ENCODE measurements around the gene SYNM.

Gene SYNM

DNA sequence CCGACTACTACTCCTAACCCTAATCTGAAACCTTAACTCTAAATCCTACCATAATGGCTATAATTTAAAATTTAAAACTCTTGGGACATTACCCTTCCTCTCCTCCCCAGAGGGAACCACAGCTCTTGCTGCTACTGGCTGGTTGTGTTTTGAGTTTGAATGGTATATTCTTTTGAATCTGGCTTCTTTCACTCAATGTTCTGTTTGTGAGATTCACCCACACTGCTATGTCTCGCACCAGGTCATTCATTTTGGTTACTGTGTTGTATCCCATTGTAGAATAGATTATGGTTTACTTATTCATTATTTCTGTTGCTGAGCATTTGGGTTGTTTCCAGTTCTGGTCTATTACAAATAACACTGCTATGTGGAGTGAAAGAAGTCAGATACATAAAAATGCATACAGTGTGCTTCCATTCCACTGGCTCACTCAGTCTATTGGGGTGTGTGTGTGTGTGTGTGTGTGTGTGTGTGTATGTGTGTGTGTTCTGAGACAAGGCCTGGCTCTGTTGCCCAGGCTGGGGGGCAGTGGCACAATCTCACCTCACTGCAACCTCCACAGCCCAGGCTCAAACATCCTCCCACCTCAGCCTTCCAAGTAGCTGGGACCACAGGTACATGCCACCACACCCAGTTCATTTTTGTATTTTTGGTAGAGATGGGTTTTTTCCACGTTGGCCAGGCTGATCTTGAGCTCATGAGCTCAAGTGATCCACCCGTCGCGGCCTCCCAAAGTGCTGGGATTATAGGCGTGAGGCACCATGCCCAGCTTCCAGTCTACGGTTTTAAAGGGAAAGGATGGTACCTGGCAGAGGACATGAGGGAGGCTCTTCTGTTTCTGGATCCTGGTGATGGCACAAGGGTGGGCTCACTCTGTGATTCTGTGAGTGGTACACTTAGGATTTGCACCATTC lies 19.2 kb upstream of the SYNM start:
- no peak for DNase-seq

DNA sequence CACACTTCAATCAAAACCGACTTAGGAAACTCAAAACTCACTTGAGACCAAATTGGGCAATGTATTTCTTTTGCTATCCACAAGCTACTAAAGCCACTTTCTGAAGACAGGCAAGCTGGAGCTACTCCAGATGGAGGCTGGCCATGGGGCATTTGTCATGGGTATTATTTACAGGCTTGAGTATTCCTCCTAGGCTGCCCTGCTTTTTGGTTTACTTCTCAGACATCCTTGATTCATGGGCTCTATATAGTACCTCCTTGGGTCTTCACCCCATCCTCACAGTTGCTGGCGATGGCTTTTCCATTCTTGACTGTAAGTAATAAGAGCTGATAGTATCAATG lies 18.6 kb upstream of the SYNM start:
- DNase-seq: no peak

DNA sequence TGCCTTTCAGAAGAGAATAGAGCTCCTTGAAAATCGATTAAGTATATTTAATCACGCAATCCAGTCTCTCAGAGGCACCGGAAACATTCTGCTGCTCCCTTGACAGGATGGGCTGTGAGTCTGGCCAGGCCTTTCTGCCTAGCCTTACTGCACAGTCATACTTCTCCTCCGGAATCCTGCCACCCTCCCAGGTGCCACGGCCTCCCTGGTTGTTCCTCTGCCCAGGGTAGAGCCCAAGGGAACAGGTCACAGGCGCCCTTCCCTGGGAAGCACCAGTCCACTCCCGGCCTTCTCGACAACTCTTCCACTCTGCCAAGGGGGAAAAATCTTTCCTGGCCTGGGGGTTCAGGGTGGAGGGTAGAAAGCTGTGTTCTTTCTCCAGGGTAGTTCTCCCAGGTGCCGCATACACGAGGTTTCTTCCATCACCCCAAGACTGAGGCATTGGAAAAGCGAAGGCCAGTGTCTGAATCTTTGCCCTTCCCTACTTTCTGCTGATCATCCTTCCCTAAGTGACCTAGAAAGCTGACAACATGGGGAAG lies 17.4 kb upstream of the SYNM start:
- no peak for DNase-seq

DNA sequence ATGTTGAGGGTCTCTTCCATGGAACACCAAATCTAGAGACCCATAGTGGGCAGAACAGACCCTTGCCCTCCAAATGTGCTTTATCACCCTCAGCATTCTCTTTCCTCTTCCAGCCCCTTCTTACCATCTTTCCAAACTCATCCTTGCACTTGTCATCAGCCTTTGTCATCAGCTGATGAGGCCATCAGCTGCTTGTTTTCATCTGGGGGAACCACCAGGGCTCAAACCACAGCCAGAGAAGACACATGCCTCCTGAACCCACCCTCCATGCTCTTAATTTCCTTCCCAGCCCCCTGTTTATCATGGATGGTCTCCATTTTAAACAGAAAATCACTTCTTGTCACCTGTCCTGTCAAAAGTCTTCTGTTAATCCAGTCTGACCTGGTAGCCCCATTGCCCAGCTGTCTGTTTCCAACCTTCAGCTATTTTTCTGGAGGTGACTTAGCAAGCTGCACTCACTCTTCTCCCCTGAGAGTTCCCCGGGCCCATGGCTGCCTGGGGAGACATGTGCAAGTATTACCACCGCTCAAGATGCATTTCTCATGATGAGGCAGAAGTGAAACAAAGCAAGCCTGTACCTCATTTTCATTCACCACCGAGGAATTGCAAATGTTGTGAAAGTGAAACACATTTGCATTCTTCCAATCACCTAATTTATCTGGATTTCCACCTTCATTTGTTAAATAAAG lies 14.7 kb upstream of the SYNM start:
- DNase-seq: no peak

DNA sequence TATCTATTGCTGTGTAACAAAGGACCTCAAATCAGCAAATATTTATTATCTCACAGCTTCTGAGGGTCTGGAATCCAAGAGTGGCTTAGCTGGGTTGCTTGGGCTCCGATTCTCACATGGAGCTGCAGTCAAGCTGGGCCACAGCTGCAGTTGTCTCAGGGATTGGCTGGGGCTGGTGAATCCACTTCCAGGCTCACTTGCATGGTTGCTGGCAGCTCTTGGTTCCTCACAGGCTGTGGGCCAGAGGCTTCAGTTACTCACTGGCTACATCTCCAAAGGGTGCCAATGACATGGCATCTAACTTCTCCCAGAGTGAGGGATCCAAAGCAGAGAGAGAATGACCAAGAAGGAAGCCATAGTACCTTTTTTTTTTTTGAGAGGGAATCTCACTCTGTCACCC lies 13.9 kb upstream of the SYNM start:
- no peak for DNase-seq

DNA sequence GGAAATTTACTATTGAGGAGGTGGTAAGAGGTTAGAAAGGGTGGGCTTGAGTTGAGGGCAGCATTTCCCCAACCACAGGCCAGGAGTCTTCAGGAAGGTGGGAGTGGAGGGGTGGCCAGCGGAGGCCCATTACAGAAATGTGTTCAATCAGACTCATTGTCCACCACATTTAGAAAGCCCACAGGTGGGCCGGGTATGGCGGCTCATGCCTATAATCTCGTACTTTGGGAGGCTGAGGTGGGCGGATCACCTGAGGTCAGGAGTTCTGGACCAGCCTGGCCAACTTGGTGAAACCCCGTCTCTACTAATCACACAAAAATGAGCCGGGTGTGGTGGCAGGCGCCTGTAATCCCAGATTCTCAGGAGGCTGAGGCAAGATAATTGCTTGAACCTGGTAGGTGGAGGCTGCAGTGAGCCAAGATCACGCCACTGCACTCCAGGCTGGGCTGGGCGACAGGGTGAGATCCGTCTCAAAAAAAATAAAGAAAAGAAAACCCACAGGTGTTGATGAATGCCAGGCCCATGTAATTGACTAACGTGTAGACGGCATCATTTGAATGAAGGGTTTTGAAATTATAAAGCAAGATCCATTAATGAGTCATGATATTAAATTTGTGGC lies 12.2 kb upstream of the SYNM start:
- DNase-seq: no peak

DNA sequence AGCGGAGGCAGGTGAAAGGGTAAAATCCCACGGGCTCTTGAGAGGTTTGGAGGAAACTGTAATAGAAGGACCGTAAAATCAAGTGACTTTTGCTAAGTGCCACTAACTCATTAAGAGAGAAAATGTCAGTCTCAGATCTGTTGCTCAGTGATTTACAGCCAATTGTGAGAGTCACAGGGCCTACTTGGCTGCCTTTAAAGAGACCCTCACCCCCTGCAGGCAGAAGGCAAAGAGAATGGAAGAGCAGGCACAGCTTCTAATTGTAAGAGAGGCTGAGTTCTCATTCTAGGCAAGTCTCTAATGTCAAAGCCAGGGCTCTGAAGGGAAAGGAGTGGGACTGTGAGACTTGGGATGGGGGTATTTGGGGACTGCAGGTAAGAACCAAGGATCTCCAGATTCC lies 9.3 kb upstream of the SYNM start:
- no peak for DNase-seq

DNA sequence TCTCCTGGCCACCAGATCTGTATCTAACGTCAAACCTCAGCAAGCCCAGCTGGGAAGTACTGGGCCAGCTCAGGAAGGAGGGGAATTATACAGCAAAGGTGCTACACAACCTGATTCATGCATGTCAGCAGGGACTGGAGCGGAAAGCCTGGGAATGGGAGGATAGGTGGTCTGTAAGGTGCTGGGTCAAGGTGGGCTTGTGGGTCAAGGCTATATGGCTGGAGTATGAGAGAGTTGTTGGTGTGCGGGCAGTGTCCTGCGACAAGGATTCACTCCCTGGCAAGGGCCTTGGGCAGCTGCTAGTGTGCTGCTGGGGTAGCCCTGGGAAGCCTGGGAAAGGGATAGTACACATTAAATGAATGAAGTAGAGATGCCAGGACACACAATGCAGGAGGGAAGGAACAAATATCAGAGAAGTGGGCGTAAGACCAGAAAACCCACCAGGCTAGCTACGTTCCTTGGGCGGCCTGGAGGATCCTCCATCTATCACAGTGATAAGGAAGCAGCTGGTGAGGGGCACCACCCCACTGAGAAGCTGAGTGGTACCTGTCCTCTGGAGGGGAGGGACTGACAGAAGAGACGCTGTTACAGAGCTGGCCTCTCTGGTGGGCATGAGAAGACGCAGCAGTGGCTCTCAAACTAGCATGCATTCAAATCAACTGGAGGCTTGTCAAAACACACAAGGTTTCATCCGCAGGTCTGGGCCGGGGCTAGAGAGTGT lies 8.5 kb upstream of the SYNM start:
- DNase-seq: no peak

DNA sequence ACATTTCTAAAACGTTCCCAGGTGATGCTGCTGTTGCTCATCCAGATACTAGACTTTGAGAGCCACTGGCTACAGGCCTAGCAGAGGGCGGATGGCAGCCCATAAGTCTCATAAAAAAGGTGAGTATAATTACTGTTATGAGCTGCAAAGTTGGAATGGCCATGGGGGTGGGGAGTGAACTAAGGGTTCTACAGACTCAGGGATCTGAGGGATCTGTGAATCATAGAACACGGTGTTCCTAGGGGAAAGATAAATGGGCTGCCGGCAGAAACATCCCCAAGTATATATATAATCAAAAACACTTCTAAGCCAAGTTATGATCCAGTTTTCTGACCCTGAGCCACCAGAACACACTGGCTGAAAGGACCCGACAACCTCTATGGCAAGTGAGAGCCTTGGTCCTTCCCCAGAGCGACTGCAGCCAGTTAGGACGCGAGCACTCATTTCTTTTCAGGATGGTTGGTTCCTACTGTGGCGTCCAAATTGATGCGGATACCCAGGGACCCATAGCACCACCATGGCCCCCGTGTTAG lies 7.9 kb upstream of the SYNM start:
- no peak for DNase-seq

DNA sequence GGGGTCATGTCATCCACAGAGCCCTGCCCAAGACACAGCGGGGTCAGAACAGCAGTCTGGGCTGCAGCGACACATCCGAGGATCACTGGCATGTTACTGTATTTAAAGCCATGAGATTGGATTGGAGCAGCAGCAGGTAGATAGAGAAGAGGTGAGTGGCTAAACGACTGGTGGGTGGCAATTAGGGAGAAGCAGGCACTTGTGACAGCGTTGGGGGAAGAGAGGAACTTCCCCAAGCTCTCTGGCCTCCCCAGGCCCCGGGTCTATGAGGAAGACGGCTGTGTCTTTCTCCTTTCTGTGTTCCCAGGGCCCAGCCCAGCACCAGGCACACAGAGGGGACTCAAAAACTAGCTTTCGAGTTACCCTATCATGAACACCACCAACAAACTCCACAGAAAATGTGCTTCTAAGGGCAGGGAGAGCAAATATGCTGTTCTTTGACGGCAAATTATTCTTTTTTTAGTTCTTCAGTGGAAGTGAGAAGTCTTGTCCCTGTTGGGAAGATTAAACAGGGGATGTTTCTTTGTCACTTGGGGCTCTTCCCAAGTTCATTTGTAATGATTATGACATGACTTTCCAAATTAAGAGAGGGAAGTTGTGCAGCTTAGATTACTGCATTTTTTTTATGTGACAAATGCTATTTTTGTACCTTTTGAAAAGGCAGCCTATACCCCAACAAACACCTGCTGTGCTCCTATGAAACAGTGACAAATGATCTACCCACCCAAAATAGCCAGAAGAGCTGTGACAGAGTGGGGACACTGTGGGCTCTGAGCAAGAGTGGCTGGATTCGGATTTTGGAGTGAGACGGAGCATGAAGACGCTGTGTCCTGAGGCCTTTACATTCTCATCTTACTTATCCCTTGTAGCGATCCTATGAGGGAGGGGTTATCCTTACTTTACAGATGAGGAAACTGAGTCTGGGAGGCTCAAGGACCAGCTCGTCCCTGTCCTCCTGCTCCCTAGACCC lies 7.2 kb upstream of the SYNM start:
- no peak for DNase-seq

DNA sequence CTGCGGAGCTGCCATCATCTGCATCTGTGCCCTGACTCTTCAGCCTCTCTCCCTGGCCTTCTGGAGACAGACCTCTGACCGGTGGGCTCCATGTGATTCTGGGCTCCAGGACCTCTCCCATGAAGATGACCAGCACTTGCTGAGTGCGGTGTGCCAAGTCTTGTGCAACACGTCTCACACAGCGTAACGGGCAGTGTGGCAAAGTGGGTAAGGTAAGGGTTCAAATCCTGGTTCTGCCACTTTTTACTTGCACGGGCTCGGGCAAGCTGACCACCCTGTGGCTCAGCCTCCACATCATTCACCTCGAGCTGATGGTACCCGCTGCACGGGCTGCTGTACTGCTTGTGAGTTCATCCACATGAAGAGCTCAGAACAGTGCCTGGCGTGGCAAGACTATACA lies 6.5 kb upstream of the SYNM start:
- no peak for DNase-seq

DNA sequence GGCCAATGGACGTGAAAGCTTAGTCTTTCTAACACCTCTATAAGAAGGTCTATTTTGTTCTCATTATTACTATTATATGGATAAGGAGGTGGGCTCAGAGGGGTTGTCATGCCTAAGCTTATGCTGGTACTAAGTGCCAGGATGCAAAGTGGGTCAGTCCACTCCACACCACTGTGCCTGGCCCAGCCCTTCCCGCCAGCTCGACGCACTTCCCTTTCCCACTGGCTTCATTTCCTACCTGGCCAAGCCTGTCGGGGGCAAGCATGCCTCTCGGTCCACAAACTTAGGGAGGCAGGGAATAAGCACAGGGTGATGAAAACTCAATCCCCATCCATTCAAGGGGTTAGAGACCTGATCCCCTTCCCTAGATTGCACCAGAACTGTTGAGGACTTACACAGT lies 5.9 kb upstream of the SYNM start:
- DNase-seq: no peak

DNA sequence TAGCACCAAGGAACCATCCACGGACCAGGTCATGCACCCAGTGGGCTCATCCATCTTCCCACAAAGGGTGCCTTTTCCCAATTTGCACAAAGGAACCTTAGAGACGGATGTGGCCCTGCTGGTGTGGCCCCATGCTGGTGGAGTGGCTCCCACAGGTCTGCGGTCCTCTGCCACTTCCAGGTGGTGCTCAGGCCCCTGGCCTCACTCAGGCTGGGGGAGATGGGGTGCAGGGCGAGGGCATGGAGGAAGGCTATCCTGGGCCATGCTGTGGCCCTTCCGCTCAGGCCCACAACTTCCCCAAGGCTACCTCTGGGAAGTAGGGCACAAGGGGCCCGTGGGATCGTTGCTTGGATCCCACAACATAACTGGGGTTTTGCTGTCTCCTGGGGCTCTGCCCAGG lies 5.2 kb upstream of the SYNM start:
- DNase-seq: no peak

DNA sequence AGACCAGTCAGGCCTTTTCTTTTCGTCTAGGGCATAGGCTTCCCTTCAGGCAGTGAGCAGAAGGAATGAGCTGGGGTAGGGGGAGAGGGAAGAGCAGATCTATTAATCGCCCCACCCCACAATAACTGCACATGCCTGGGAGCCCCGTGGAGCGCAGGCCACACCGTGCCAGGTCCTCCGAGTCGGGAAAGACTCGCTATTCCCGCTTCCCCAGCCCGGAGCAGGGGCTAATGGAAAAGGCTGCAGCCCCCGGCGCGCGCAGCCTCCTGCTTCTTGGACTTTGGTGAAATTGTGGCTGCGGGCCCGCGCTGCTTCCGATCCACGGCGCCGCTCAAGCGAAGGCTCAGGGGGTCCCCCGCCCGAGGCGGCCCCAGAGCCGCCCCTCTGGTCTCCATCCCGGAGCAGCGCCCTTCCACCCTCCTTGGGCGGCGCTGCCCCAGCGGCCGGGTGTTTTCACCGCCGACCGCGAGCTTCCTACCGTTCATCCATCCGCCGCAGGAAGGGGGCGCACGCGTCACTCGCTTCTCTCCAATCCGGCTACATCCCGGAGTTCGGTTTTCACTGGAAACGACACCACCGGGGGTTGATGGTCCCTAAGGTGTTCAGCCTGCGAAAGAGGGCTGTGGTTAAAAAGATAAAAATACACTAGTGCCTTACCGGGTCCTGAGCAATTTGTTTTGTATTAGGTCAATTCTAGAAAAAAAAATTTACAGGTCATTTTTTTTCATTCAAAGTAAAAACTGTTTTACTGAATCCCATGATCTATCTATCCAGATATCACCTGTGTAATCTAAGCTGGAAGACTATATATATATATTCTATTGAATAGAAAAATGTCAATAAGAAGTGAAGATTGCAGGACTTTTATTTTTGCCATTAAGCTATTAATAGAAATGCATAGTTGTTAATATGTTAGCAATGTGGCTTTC lies 4.4 kb upstream of the SYNM start:
- peak; percentile 77 for DNase-seq

DNA sequence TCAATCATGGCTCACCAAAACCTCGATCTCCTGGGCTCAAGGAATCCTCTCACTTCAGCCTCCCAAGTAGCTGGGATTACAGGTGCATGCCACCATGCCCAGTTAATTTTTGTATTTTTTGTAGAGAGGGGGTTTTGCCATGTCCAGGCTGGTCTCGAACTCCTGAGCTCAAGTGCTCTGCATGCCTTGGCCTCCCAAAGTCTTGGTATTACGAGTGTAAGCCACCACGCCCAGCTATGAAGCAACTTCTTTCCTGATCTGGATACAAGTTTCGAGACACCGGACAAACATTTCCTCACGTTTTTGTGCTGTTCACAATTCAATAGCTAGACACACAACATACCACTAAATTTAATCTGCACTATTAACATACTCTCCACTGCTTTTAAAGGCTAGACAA lies 3.4 kb upstream of the SYNM start:
- DNase-seq: no peak

DNA sequence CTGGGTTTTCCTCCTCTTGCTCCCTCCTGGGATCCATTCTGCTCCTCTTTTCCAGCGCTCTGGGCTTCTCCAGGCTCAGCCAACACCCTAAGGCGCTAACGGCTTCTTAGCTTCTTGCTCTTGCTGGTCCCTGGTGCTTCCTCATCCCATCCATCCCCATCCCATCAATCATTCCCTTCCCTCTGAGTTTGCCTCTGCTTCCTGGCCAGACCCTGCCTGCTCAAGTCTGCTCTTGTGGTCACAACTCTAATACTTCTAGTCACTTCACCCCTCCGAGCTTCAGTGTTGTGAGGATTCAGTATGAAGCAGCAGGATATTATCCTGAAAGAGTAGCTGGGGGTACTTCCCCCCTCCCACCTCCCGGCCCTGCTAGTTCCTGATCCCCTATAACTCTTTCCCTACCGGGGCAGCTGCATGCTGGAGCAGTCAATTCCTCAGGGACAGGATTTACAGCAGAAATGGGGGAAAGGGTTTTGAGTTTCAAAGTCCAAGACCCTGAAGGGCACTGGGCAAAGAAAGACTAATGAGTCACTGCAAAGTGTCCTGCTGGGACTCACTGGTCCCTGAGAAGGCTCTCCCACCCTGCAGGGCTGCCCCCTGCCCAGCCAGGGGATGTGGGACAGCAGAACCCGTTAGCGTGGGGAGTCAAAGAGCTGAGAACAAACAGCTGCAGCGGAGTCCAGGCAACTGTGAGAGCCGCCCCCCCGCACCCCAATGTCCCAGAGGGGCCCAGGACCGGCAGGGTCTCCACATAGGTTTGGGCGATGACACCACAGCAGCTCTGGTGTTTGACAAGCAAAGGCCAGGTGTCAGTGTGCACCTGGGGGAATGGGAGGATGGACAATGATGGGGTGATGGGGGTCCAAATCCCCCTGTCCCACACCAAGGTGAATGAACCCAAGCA lies 2.3 kb upstream of the SYNM start:
- no peak for DNase-seq

DNA sequence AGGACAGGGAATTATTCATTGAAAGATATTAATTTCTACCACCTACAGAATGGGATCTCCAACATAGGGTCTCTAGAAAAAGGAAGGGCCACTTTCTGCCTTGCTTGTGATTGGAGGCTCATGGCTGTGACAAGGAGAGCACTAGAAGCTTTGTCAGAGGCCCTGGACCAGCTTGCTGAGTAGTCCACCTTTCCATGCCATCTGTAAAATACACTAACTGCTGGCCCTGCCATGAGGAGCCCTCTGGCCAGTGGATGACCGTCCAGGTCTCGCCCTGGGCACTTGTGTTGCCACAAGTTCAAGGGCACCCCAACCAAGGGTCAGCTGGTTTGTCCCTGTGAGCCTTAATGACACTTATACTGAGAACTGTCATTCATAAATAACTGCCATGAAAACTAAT lies 1.6 kb upstream of the SYNM start:
- no peak for DNase-seq

DNA sequence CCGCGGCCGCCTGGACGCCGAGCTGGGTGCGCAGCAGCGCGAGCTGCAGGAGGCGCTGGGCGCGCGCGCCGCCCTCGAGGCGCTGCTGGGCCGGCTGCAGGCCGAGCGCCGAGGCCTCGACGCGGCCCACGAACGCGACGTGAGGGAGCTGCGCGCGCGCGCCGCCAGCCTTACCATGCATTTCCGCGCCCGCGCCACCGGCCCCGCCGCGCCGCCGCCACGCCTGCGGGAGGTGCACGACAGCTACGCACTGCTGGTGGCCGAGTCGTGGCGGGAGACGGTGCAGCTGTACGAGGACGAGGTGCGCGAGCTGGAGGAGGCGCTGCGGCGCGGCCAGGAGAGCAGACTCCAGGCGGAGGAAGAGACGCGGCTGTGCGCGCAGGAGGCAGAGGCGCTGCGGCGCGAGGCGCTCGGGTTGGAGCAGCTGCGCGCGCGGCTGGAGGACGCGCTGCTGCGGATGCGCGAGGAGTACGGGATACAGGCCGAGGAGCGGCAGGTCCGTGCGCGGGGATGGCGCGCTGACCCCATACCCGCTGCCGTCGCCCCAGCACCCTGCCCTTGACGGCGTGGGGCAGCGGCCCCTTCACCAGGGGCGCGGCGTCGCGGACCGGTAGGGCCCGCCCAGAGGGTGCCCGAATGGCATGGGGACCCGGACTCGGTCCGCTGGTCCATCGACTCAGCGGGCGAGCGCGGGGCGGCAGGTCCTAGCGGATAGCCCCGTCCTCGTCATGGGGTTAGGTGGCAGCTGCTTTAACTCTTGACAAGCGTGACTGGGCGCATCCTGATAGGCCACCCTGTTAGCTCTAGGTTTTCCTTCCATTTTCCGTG lies 848 bp downstream of the SYNM start:
- DNase-seq: no peak
